Mesothelial cell of epicardium (in vitro differentiated cells): ENCODE measurements around the gene HMSD. TPM values are rescaled to one million over a fixed set of nuclear protein-coding genes. Genes with fewer than 3 reads are reported as not detected.

ENCODE experiments used
- DNase-seq, 2 experiments: peaks; one replicate each; pipeline ENCODE4 v3.0.0; 2021; ENCODE audit warnings: low spot score in 2 of 2; ENCODE audit not compliant: unreplicated experiment in 2 of 2
- H3K27ac Mint-ChIP-seq: 2 replicates; pipeline ENCODE4 v1.8.0; 2021; ENCODE audit warnings: mixed read lengths
- H3K27me3 Mint-ChIP-seq: 2 replicates; pipeline ENCODE4 v1.8.0; 2021; ENCODE audit warnings: low read depth, mixed read lengths
- H3K36me3 Mint-ChIP-seq: 2 replicates; pipeline ENCODE4 v1.8.0; 2021; ENCODE audit warnings: mixed read lengths
- H3K4me1 Mint-ChIP-seq: 2 replicates; pipeline ENCODE4 v1.8.0; 2021; ENCODE audit warnings: mixed read lengths
- H3K4me3 Mint-ChIP-seq: 2 replicates; pipeline ENCODE4 v1.8.0; 2021; ENCODE audit warnings: mild to moderate bottlenecking, moderate library complexity, mixed read lengths
- H3K9me3 Mint-ChIP-seq: 2 replicates; pipeline ENCODE4 v1.8.0; 2021; ENCODE audit warnings: mixed read lengths
- CTCF ChIP-seq: fragments of 200-600 bp; sonication (generic); IDR thresholded peaks from one replicate; pipeline ENCODE4 v1.5.0; 2021; ENCODE audit warnings: antibody characterized with exemption; ENCODE audit not compliant: unreplicated experiment
- total RNA-seq: library from RNA; stranded (reverse); gene quantifications from 3 replicates; pipeline ENCODE4 v1.2.1, GENCODE V29; 2021

The HMSD gene
- total RNA-seq, 1 donor from 2014 or later = 2.7 TPM

DNA sequence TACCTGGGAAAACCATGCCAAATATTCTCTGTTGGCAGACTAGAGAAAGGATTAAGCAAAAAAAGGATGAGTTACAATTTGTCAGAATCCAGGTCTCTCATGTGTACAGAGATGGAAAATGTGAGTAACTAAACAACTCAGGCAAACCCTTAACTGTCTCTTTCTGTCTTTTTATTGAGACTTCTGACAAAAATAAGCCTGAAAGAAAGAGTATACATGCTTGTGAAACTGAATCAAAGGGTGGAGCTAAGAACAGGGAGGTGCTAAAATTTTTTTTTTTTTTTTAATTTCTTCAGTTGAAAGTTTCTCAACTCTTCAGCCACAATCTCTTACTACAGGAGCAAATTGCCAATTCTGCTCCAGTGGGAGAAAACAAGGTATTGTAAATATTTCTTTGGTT, 41.4 kb upstream of the HMSD start, which contains the start of gene SERPINB10:
Gene SERPINB10, plus strand, starts transcription at position 295 of the 400 bp plus-strand sequence. CDS start 7,553 bp downstream, outside the sequence.
- no peak for TF ChIP-seq CTCF
- Mint-ChIP-seq H3K27me3 (peaks cover 32% of the 10 kb centered on the region), H3K36me3 (no peaks in the 10 kb centered on the region), H3K27ac (no peak within 1 kb of the TSS), H3K4me3 (no peak within 1 kb of the TSS), H3K9me3 (peaks cover 6% of the 10 kb centered on the region), H3K4me1 (no peaks in the 10 kb centered on the region)
- no peak for DNase-seq

- TF ChIP-seq CTCF = no peak
- H3K4me3 Mint-ChIP-seq = no peak overlapping the region
- no peaks in the 10 kb centered on the region for H3K4me1 Mint-ChIP-seq
- no peak overlapping the region for H3K27ac Mint-ChIP-seq
- peaks cover 41% of the 10 kb centered on the region for H3K27me3 Mint-ChIP-seq
- peaks cover 6% of the 10 kb centered on the region for H3K9me3 Mint-ChIP-seq
- H3K36me3 Mint-ChIP-seq = no peaks in the 10 kb centered on the region
- DNase-seq = no peak
These were observed 40.2 kb upstream of the HMSD start for GRCh38 chr18:63908858-63909257.

DNA sequence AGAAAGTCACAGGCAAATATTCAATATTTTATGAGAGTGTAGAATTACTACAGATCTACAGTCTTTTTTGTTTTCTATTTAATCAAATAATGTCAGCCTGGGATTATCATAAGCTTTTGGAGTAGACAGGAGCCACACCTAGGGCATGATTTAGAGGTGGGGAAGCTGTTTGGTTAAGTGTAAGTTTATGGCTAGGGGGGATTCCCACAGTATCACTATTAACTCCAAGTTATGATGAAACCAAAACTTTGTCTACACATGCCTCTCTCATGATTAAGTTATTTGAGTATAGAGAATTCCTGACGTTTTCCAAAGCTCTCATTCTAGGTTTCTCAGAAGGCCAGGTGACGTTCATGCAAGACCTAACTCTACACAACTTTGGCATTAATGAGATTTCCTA, 39.2 kb upstream of the HMSD start:
- no peak overlapping the region for H3K27ac Mint-ChIP-seq
- H3K9me3 Mint-ChIP-seq = peaks cover 6% of the 10 kb centered on the region
- no peak overlapping the region for H3K4me3 Mint-ChIP-seq
- TF ChIP-seq CTCF = no peak
- DNase-seq = no peak
- H3K27me3 Mint-ChIP-seq = peaks cover 42% of the 10 kb centered on the region
- H3K36me3 Mint-ChIP-seq = no peaks in the 10 kb centered on the region
- H3K4me1 Mint-ChIP-seq = no peaks in the 10 kb centered on the region

- H3K27ac Mint-ChIP-seq = no peak overlapping the region
- TF ChIP-seq CTCF = no peak
- H3K4me3 Mint-ChIP-seq = no peak overlapping the region
- H3K36me3 Mint-ChIP-seq = no peaks in the 10 kb centered on the region
- peaks cover 28% of the 10 kb centered on the region for H3K27me3 Mint-ChIP-seq
- H3K9me3 Mint-ChIP-seq = no peaks in the 10 kb centered on the region
- H3K4me1 Mint-ChIP-seq = no peaks in the 10 kb centered on the region
- DNase-seq = no peak
These were observed 31.3 kb upstream of the HMSD start for GRCh38 chr18:63917817-63918216.

- H3K4me1 Mint-ChIP-seq = no peaks in the 10 kb centered on the region
- TF ChIP-seq CTCF = no peak
- no peak overlapping the region for H3K4me3 Mint-ChIP-seq
- H3K36me3 Mint-ChIP-seq = no peaks in the 10 kb centered on the region
- no peak for DNase-seq
- no peaks in the 10 kb centered on the region for H3K9me3 Mint-ChIP-seq
- H3K27ac Mint-ChIP-seq = no peak overlapping the region
- H3K27me3 Mint-ChIP-seq = peaks cover 19% of the 10 kb centered on the region
These were observed 27.1 kb upstream of the HMSD start for GRCh38 chr18:63922049-63922448.

GRCh38 chr18:63924551-63924950, 24.6 kb upstream of the HMSD start:
- TF ChIP-seq CTCF = no peak
- peaks cover 11% of the 10 kb centered on the region for H3K27me3 Mint-ChIP-seq
- H3K36me3 Mint-ChIP-seq = no peaks in the 10 kb centered on the region
- DNase-seq = no peak
- no peaks in the 10 kb centered on the region for H3K4me1 Mint-ChIP-seq
- H3K9me3 Mint-ChIP-seq = no peaks in the 10 kb centered on the region
- no peak overlapping the region for H3K4me3 Mint-ChIP-seq
- H3K27ac Mint-ChIP-seq = no peak overlapping the region
